Type B pancreatic cell (in vitro differentiated cells): ENCODE measurements around the gene CALB2. TPM values are rescaled to one million over a fixed set of nuclear protein-coding genes. Genes with fewer than 3 reads are reported as not detected.

Experiments
- DNase-seq: peaks from one replicate; pipeline ENCODE4 v3.0.0; 2021; ENCODE audit warnings: mixed read lengths; ENCODE audit not compliant: unreplicated experiment; ENCODE audit errors: extremely low spot score
- H3K27ac Mint-ChIP-seq: 2 replicates; pipeline ENCODE4 v1.8.0; 2021; ENCODE audit warnings: mild to moderate bottlenecking, mixed read lengths
- H3K27me3 Mint-ChIP-seq: 2 replicates; pipeline ENCODE4 v1.8.0; 2021; ENCODE audit warnings: mixed read lengths
- H3K36me3 Mint-ChIP-seq: 2 replicates; pipeline ENCODE4 v1.8.0; 2021; ENCODE audit warnings: mixed read lengths
- H3K4me1 Mint-ChIP-seq: one replicate; pipeline ENCODE4 v1.8.0; 2021; ENCODE audit warnings: mixed read lengths; ENCODE audit not compliant: unreplicated experiment
- H3K4me3 Mint-ChIP-seq: 2 replicates; pipeline ENCODE4 v1.8.0; 2021; ENCODE audit warnings: mild to moderate bottlenecking, mixed read lengths
- H3K9me3 Mint-ChIP-seq: 2 replicates; pipeline ENCODE4 v1.8.0; 2021; ENCODE audit warnings: mixed read lengths
- CTCF ChIP-seq: fragments of 200-600 bp; sonication (generic); conservative IDR thresholded peaks from 2 replicates; pipeline ENCODE4 v1.5.0; 2021; ENCODE audit warnings: antibody characterized with exemption, mild to moderate bottlenecking
- total RNA-seq: library from RNA; stranded (reverse); gene quantifications from 2 replicates; pipeline ENCODE4 v1.2.1, GENCODE V29; 2021; ENCODE audit warnings: low replicate concordance

CALB2 gene
- total RNA-seq, 1 donor from 2014 or later = 23.6 TPM

- DNase-seq = no peak
Measured at GRCh38 chr16:71340406-71340805, 18.1 kb upstream of the CALB2 start.

GRCh38 chr16:71341881-71342280, 16.6 kb upstream of the CALB2 start:
- Mint-ChIP-seq H3K9me3 (no peaks in the 10 kb centered on the region), H3K36me3 (no peaks in the 10 kb centered on the region), H3K4me1 (peaks cover 5% of the 10 kb centered on the region), H3K27ac (no peak overlapping the region), H3K27me3 (peaks cover 22% of the 10 kb centered on the region), H3K4me3 (no peak overlapping the region)
- no peak for DNase-seq
- TF ChIP-seq CTCF = no peak

More at GRCh38 chr16:71340406-71340805, 18.1 kb upstream of the CALB2 start:
- Mint-ChIP-seq H3K4me3 (no peak overlapping the region), H3K9me3 (no peaks in the 10 kb centered on the region), H3K36me3 (no peaks in the 10 kb centered on the region), H3K27me3 (peaks cover 25% of the 10 kb centered on the region), H3K27ac (no peak overlapping the region), H3K4me1 (peaks cover 5% of the 10 kb centered on the region)
- TF ChIP-seq CTCF = no peak

- Mint-ChIP-seq H3K27me3 (peaks cover 32% of the 10 kb centered on the region), H3K4me1 (peaks cover 5% of the 10 kb centered on the region), H3K27ac (no peak overlapping the region), H3K9me3 (no peaks in the 10 kb centered on the region), H3K4me3 (no peak overlapping the region), H3K36me3 (no peaks in the 10 kb centered on the region)
- no peak for DNase-seq
- no peak for TF ChIP-seq CTCF
Measured at GRCh38 chr16:71343078-71343477, 15.4 kb upstream of the CALB2 start.

GRCh38 chr16:71344315-71344905, 14.1 kb upstream of the CALB2 start:
- H3K4me1 Mint-ChIP-seq = peaks cover 5% of the 10 kb centered on the region
- peaks cover 30% of the 10 kb centered on the region for H3K27me3 Mint-ChIP-seq
- DNase-seq = no peak
- H3K4me3 Mint-ChIP-seq = no peak overlapping the region
- TF ChIP-seq CTCF = no peak
- no peaks in the 10 kb centered on the region for H3K36me3 Mint-ChIP-seq
- H3K27ac Mint-ChIP-seq = no peak overlapping the region
- H3K9me3 Mint-ChIP-seq = no peaks in the 10 kb centered on the region

GRCh38 chr16:71345031-71345430, 13.5 kb upstream of the CALB2 start:
- no peaks in the 10 kb centered on the region for H3K36me3 Mint-ChIP-seq
- no peak overlapping the region for H3K27ac Mint-ChIP-seq
- H3K4me3 Mint-ChIP-seq = no peak overlapping the region
- H3K4me1 Mint-ChIP-seq = peaks cover 5% of the 10 kb centered on the region
- DNase-seq = no peak
- H3K27me3 Mint-ChIP-seq = peaks cover 30% of the 10 kb centered on the region
- TF ChIP-seq CTCF = no peak
- H3K9me3 Mint-ChIP-seq = no peaks in the 10 kb centered on the region

GRCh38 chr16:71347146-71347545, 11.4 kb upstream of the CALB2 start:
- Mint-ChIP-seq H3K4me3 (no peak overlapping the region), H3K27ac (no peak overlapping the region), H3K27me3 (peaks cover 30% of the 10 kb centered on the region), H3K4me1 (peaks cover 5% of the 10 kb centered on the region), H3K36me3 (no peaks in the 10 kb centered on the region), H3K9me3 (no peaks in the 10 kb centered on the region)
- no peak for DNase-seq
- no peak for TF ChIP-seq CTCF
